NB4 (cell line): ENCODE results near the gene NDUFAF2.

ENCODE experiments used
- DNase-seq: peaks from one replicate; pipeline ENCODE4 v3.0.0; 2010; ENCODE audit warnings: low read depth
- H3K4me3 ChIP-seq: one replicate; pipeline ENCODE4 v1.5.1; 2011; ENCODE audit warnings: mild to moderate bottlenecking, low read depth, low read length, moderate library complexity
- CTCF ChIP-seq: IDR thresholded peaks from one replicate; pipeline ENCODE4 v1.5.1; 2012; ENCODE audit warnings: low read depth, low read length
- MAX ChIP-seq: IDR thresholded peaks from 2 replicates; pipeline ENCODE4 v1.6.1; 2011; ENCODE audit warnings: low read depth, low read length
- MYC ChIP-seq: IDR thresholded peaks from 2 replicates; pipeline ENCODE4 v1.6.1; 2011; ENCODE audit warnings: low read depth, low read length
- POLR2A ChIP-seq: IDR thresholded peaks from 2 replicates; pipeline ENCODE4 v1.6.1; 2011; ENCODE audit warnings: mild to moderate bottlenecking; ENCODE audit not compliant: insufficient read length; ENCODE audit errors: extremely low read depth

NDUFAF2 gene

GRCh38 chr5:61100437-61100836 lies 155.4 kb downstream of the NDUFAF2 start:
- no peak for TF ChIP-seq POLR2A
- TF ChIP-seq MAX = no peak
- TF ChIP-seq MYC = no peak
- no peak for TF ChIP-seq CTCF
- DNase-seq = no peak
- H3K4me3 ChIP-seq = no peak overlapping the region

DNA sequence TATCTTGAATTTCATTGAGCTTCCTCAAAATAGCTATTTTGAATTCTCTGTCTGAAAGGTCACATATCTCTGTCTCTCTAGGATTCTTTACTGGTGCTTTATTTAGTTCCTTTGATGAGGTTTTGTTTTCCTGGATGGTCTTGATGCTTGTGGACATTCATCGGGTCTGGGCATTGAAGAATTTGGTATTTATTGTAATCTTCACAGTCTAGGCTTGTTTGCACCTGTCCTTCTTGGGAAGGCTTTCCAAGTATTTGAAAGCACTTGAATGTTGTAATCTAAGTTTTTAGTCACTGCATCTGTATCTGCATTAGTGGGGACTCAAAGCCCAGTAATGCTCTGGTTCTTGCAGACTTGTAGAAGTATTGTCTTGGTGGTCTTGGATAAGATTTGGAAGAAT lies 169.4 kb downstream of the NDUFAF2 start:
- H3K4me3 ChIP-seq = no peak overlapping the region
- TF ChIP-seq MYC (no peak), MAX (no peak), POLR2A (no peak), CTCF (no peak)
- DNase-seq = no peak

GRCh38 chr5:61115968-61116367 lies 171.0 kb downstream of the NDUFAF2 start:
- no peak for DNase-seq
- no peak overlapping the region for H3K4me3 ChIP-seq
- no peak for TF ChIP-seq POLR2A
- no peak for TF ChIP-seq MYC
- TF ChIP-seq MAX = no peak
- TF ChIP-seq CTCF = no peak

DNA sequence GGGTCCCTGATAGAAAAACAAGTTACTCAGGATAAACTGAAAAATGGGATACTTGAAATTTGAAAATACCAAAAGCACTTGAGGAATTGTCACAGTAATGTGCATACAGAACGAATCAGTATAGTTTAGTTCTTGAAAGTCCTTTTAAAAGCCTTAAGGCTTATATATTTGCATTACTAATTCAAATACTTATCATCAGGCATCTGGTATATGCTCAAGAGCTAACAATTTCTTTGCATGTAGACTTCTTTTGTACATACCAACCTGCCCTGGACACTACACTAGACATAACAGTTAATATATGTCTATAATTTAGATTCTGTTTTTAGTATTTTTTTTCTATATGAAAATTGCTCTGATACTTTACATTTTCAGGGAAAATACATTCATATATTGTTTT lies 174.1 kb downstream of the NDUFAF2 start:
- no peak overlapping the region for H3K4me3 ChIP-seq
- TF ChIP-seq CTCF (no peak), MAX (no peak), MYC (no peak), POLR2A (no peak)
- no peak for DNase-seq

- TF ChIP-seq CTCF (no peak), MYC (no peak), MAX (no peak), POLR2A (no peak)
Measured at GRCh38 chr5:61120534-61120933, 175.5 kb downstream of the NDUFAF2 start.

GRCh38 chr5:61123145-61123544 lies 178.1 kb downstream of the NDUFAF2 start:
- no peak for DNase-seq
- H3K4me3 ChIP-seq = no peak overlapping the region
- no peak for TF ChIP-seq CTCF
- no peak for TF ChIP-seq POLR2A
- no peak for TF ChIP-seq MYC
- TF ChIP-seq MAX = no peak

More at GRCh38 chr5:61120534-61120933, 175.5 kb downstream of the NDUFAF2 start:
- no peak overlapping the region for H3K4me3 ChIP-seq
- no peak for DNase-seq
